Muscle layer of duodenum (tissue), 2 donors: Measurements from ENCODE around the gene DRP2.
"Not testable (repeated sequence)": the region's sequence is repeated elsewhere in the genome, so short reads cannot be mapped to it uniquely, and the experiment has no call there.

ENCODE experiments used
- H3K27ac ChIP-seq: one replicate; pipeline ENCODE4 v1.7.0; 2013; ENCODE audit warnings: mild to moderate bottlenecking, low read length
- H3K27me3 ChIP-seq: one replicate; pipeline ENCODE4 v1.7.0; 2013; ENCODE audit warnings: low read depth, mild to moderate bottlenecking, control low read depth, low read length
- H3K36me3 ChIP-seq, 2 donors: one replicate each; pipeline ENCODE4 v1.7.0; 2013; ENCODE audit warnings: low read length in 2 of 2, control low read depth in 1 of 2, mild to moderate bottlenecking in 1 of 2; ENCODE audit not compliant: insufficient read depth in 2 of 2, control insufficient read depth in 1 of 2
- H3K4me1 ChIP-seq, 2 donors: one replicate each; pipeline ENCODE4 v1.7.0; 2013; ENCODE audit warnings: low read length in 2 of 2, mild to moderate bottlenecking in 2 of 2, control low read depth in 1 of 2, moderate library complexity in 1 of 2; ENCODE audit not compliant: insufficient read depth in 2 of 2, control insufficient read depth in 1 of 2
- H3K4me3 ChIP-seq, 2 donors: one replicate each; pipeline ENCODE4 v1.7.0; 2013; ENCODE audit warnings: low read length in 2 of 2, low read depth in 1 of 2, mild to moderate bottlenecking in 1 of 2
- H3K9me3 ChIP-seq, 2 donors: one replicate each; pipeline ENCODE4 v1.7.0; 2013; ENCODE audit warnings: low read length in 2 of 2, control low read depth in 1 of 2, mild to moderate bottlenecking in 1 of 2; ENCODE audit not compliant: control insufficient read depth in 1 of 2
- donor health status: healthy.

The DRP2 gene

DNA sequence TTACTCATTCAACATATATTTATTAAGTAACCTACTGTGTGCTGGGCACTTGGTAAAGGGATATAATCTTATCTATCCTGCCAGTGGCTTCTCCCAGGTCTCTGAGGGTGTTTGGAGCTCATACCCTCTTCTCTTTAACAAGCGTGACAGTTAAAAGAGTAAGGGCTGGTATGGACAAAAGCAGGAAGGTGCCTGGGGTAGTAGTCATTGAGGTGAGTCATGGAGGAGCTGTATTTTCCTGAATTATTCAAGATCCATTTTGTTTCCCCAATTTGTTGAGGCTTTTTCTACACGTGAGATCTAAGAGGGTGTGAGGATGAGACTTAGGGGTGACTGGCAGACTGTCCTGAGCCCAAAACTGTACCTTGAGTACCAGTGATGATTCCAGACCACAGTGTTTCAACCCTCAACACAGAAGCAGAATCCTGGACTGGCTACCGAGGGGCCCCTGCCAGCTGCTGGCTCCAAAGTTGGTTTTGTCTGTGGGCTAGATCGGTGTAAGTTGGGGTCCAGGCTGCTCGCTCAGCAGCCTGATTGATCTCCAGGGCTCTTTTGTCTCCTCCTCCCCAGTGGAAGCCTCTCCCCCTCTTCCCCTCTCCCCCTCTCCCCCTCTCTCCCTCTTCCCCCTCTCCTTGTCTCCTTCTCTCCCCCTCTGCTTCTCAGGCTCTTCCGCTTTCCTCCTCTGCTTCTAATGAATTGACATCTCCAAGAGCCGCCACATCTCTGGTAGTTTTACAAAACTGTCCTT, at the start of gene DRP2:
Gene DRP2, plus strand, starts transcription at position 671 of the 748 bp plus-strand sequence. CDS start 11,862 bp downstream, outside the sequence.
- Histone ChIP-seq H3K4me1 (no peaks in the 10 kb centered on the region), H3K36me3 (no peaks in the 10 kb centered on the region), H3K27ac (no peak within 1 kb of the TSS), H3K27me3 (no peaks in the 10 kb centered on the region), H3K4me3 (peak within 1 kb of the TSS in 1 of 2 donors; percentile 24), H3K9me3 (no peaks in the 10 kb centered on the region)

DNA sequence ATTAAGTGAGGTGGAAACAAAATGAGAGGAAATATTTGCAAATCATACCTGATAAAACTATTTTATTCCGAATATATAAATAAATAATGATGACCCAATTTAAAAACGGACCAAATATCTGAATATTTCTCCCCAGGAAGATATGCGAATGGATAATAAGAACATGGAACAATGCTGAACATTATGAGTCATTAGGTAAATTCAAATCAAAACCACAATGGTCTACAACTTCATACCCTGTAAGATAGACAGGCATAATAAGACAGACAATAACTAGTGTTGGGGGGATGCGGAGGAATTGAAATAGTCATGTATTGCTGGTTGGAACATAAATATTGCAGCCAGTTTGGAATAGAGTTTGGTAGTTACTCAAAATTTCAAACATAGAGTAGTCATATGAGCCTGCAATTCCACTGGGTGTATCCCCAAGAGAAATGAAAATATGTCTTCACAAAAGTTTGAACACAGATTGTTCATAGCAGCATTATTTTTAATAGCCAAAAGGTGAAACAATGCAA, 47.6 kb upstream of the DRP2 start:
- H3K27ac ChIP-seq: no peak overlapping the region
- no peaks in the 10 kb centered on the region for H3K36me3 ChIP-seq
- no peak overlapping the region for H3K4me3 ChIP-seq
- H3K9me3 ChIP-seq: no peaks in the 10 kb centered on the region
- no peaks in the 10 kb centered on the region for H3K4me1 ChIP-seq
- H3K27me3 ChIP-seq: no peaks in the 10 kb centered on the region

GRCh38 chrX:101176439-101176838, 43.1 kb upstream of the DRP2 start:
- Histone ChIP-seq H3K27me3 (no peaks in the 10 kb centered on the region), H3K4me1 (no peaks in the 10 kb centered on the region), H3K4me3 (no peak overlapping the region), H3K27ac (no peak overlapping the region), H3K9me3 (no peaks in the 10 kb centered on the region), H3K36me3 (no peaks in the 10 kb centered on the region)

DNA sequence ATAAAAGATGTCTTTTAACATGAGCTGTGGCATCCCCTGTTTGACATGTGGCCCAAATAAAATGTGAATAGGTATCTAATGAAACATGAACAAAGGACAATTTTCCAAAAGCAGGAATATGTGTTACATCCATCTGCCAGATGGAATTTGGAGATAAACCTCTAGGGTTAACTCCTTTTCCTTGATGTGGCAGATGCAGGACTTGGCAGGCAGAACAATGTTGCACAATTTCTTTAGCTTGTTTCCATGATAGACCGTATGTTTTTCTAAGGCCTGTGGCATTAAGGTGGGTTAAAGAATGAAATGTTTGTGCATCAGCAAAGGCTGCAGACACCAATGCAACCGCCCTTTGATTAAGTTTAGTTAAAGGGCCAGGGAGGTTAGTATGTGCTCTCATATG, 34.7 kb upstream of the DRP2 start:
- not testable (repeated sequence) for H3K27ac ChIP-seq, H3K4me1 ChIP-seq, H3K27me3 ChIP-seq, H3K9me3 ChIP-seq, H3K4me3 ChIP-seq, H3K36me3 ChIP-seq

DNA sequence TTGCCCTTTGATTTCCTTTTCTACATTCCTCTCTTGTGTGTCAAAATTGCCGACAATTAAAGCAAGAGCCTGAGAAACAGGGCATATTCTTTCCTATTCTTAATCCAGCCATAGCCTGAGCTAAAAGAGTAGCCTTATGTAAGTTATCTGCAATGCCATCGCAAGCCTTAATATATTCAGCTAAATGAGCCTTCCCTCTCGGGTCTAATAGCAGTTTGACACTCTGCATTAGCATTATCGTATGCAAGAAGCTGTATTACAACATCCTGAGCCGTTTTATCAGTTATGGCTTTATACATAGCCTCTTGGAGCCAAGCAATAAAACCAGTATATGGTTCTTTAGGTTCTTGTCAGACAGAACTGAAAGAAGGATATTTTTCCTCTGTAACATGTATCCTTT, 31.6 kb upstream of the DRP2 start:
- not testable (repeated sequence) for H3K4me3 ChIP-seq, H3K4me1 ChIP-seq, H3K9me3 ChIP-seq, H3K27ac ChIP-seq, H3K36me3 ChIP-seq, H3K27me3 ChIP-seq

GRCh38 chrX:101190736-101191135, 28.9 kb upstream of the DRP2 start:
- H3K27me3 ChIP-seq: no peaks in the 10 kb centered on the region

GRCh38 chrX:101191217-101191750, 28.3 kb upstream of the DRP2 start:
- Histone ChIP-seq H3K36me3 (no peaks in the 10 kb centered on the region), H3K4me1 (no peaks in the 10 kb centered on the region), H3K27ac (no peak overlapping the region), H3K27me3 (no peaks in the 10 kb centered on the region), H3K4me3 (peak overlapping the region in 1 of 2 donors; percentile 44), H3K9me3 (no peaks in the 10 kb centered on the region)

More at GRCh38 chrX:101190736-101191135, 28.9 kb upstream of the DRP2 start:
- Histone ChIP-seq H3K4me3 (peak overlapping the region in 1 of 2 donors; percentile 44), H3K9me3 (no peaks in the 10 kb centered on the region), H3K36me3 (no peaks in the 10 kb centered on the region), H3K4me1 (no peaks in the 10 kb centered on the region), H3K27ac (no peak overlapping the region)

GRCh38 chrX:101195442-101196173, 24.0 kb upstream of the DRP2 start:
- Histone ChIP-seq H3K27me3 (no peaks in the 10 kb centered on the region), H3K9me3 (no peaks in the 10 kb centered on the region), H3K4me1 (no peaks in the 10 kb centered on the region), H3K36me3 (no peaks in the 10 kb centered on the region), H3K27ac (no peak overlapping the region), H3K4me3 (no peak overlapping the region)

- H3K9me3 ChIP-seq: no peaks in the 10 kb centered on the region
- no peak overlapping the region for H3K4me3 ChIP-seq
Observed at GRCh38 chrX:101203761-101204351, 15.7 kb upstream of the DRP2 start.

GRCh38 chrX:101206471-101206870, 13.1 kb upstream of the DRP2 start:
- Histone ChIP-seq H3K27ac (no peak overlapping the region), H3K4me1 (peaks cover 0 to 8% of the 10 kb centered on the region in 2 donors), H3K36me3 (no peaks in the 10 kb centered on the region), H3K9me3 (no peaks in the 10 kb centered on the region), H3K4me3 (no peak overlapping the region), H3K27me3 (no peaks in the 10 kb centered on the region)

More at GRCh38 chrX:101203761-101204351, 15.7 kb upstream of the DRP2 start:
- Histone ChIP-seq H3K36me3 (no peaks in the 10 kb centered on the region), H3K27ac (no peak overlapping the region), H3K4me1 (peaks cover 0 to 7% of the 10 kb centered on the region in 2 donors), H3K27me3 (no peaks in the 10 kb centered on the region)
